A375 (cell line): ENCODE measurements around the gene BRIX1. TPM values are rescaled to one million over a fixed set of nuclear protein-coding genes. Genes with fewer than 3 reads are reported as not detected.

Experiments used
- total RNA-seq: library from RNA; depleted of rRNA; stranded (reverse); fragments of >200 nt; shearing (Covaris generic); gene quantifications from 2 replicates; pipeline ENCODE4 v1.2.3, GENCODE V29; 2014; rRNA removed

The BRIX1 gene, protein sequence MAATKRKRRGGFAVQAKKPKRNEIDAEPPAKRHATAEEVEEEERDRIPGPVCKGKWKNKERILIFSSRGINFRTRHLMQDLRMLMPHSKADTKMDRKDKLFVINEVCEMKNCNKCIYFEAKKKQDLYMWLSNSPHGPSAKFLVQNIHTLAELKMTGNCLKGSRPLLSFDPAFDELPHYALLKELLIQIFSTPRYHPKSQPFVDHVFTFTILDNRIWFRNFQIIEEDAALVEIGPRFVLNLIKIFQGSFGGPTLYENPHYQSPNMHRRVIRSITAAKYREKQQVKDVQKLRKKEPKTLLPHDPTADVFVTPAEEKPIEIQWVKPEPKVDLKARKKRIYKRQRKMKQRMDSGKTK
- 125 and 134 TPM in 2 replicates for total RNA-seq

DNA sequence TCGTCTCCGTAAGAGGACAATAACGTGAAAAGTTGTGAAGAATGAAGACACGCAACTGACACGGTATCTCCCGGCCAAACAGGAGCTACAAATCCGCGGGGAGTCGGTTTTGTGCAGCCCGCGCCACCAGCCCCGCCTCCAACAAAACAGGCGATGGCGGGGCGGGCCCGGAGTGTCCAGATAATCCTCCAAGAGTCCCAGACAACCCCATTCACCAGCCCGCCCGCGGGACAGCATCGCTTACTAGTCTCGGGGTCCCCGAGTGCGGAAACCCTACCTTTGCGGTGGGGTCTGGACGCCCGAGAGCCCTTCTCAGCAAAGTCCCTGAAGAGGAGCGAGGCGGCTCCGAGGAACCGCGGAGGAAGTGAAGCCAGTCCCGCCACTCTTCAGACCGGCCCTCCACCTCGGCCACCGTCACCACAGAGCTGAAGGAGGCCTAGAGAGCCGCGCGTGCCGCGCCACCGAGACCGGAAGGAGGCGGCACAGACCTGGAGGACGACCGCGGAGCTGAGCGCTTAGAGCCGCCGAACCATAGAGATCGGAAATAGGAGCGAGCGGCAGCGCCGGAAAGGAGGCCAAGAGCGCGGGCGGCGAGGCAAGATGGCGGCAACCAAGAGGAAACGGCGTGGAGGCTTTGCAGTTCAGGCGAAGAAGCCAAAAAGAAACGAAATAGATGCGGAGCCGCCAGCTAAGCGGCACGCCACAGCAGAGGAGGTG lies at the start of gene BRIX1, which contains the start of gene RAD1:
Gene BRIX1, plus strand, starts transcription at position 573 of the 717 bp plus-strand sequence. Its CDS starts 28 bp downstream, at position 601.
Gene RAD1, minus strand, starts transcription at position 366 of the 717 bp plus-strand sequence. CDS start 612 bp downstream, outside the sequence.

GRCh38 chr5:34929134-34929719 lies 13.7 kb downstream of the BRIX1 start, which contains the start of gene DNAJC21:
TSS of gene DNAJC21 (plus strand) at chr5:34929559. CDS start at chr5:34929820, 261 bp downstream.

Other genes starting within 250 kb of the BRIX1 start
- gene TTC23L, start 76.5 kb upstream of the BRIX1 start, total RNA-seq, result not detected in 2 replicates
- 30.6 and 42.3 TPM in 2 replicates for gene RAD1, start 207 bp upstream of the BRIX1 start, total RNA-seq
- gene DNAJC21, start 13.8 kb downstream of the BRIX1 start, total RNA-seq, result 31.6 and 37.0 TPM in 2 replicates
- gene AGXT2, start 132.2 kb downstream of the BRIX1 start, total RNA-seq, result not detected in 2 replicates